HG03575 (cell line): ENCODE data around the gene HNRNPM.
"Not testable (repeated sequence)": the region's sequence is repeated elsewhere in the genome, so short reads cannot be mapped to it uniquely, and the experiment has no call there.

Source experiments
- ATAC-seq: cut with Tn5 transposase; IDR thresholded peaks from one replicate; pipeline ENCODE4 v1.9.1; 2021; ENCODE audit not compliant: unreplicated experiment, insufficient number of reproducible peaks, low FRiP score; ENCODE audit errors: extremely low read depth

The HNRNPM gene

DNA sequence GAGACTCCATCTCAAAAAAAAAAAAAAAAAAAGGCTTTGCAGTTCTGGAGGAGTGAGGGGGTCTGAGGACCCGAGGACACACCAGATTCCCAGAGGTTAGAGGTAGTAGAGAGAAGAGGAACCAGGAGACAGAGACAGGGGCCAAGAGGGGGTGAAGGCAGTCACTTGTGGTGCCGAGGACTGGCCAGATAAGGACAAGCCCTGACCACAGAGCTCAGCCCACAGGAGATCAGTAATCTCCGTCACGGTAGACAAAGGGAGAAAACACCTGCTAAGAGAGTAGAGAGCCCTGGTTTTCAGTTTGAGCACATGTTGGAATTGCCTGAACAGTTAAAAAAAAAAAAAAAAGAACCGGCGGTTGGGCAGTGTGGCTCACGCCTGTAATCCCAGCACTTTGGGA, 59.4 kb downstream of the HNRNPM start:
- no peak for ATAC-seq

DNA sequence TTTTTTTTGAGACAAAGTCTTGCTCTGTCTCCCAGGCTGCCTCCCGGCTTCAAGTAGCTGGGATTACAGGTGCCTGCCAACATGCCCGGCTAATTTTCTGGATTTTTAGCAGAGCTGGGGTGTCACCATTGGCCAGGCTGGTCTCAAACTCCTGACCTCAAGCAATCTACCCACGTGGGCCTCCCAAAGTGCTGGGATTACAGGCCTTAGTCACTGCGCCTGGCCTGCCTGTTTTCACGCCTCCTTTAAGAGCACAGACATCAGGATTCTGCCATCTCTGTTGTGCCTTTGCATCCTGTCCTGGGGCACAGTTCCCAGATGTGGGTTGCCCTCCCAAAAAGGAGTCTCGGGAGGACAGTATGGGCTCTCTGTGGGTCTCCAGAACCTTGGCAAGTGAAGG, 60.1 kb downstream of the HNRNPM start:
- no peak for ATAC-seq

DNA sequence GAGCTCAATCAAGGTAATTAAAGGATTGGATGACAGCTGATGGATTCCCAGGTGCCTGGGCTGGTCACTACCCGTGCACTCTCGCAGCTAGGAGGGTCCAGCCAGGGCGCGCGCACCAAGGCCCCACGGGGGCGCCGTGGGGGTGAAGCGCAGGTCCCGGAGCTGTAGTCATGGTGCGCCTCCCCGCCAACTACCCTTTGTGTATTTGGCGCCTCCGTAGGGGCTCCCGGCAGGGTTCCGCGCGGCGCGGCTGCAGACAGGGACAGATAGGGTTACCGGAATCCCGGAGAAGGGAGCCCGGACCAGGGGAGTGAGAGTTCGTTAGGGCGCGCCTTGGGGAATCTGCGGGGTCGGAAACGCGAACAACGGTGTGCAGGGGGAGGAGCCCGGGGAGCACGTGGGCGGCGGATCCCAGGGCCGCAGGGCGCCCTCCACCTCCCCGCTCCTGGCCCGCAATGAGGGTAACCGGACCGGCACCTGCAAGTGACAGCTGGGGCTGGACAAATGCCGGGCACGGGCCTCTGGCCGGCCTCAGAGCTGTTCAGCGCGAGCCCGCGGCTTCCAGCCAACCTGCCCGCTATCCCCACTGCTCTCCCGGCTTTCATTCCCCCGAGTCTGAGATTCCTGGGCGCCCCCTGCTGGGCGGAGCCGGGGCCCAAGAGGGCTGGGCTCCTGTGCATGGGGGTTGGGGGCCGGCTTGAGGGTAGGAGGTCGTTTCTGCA, 61.1 kb downstream of the HNRNPM start:
- no peak for ATAC-seq

DNA sequence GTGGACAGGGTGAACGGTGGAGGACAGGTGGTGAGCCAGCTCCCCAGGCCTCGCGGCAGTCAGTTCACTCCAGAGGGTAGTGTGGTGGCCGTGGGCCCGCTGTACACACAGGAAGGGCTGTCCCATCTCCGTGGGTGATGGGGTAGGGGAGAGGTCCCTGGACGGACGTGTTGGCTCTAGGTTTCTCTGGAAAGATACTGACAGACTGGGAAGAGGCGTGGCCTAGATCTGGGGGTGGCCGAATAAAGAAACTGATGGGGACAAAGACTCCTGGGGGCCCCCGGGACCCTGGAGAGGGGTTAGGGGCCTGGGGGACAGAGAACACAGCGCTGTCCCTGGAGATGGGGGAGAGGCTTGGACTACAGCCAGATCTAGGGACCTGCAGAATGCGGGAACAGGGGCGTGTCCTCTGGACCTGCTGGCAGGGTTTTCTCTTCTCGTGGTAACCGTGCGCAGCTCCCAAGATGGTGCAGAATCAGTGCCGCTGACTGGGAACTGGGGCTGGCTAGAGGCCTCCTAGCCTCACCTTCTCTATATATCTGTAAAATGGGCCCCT, 61.7 kb downstream of the HNRNPM start:
- ATAC-seq, result no peak

DNA sequence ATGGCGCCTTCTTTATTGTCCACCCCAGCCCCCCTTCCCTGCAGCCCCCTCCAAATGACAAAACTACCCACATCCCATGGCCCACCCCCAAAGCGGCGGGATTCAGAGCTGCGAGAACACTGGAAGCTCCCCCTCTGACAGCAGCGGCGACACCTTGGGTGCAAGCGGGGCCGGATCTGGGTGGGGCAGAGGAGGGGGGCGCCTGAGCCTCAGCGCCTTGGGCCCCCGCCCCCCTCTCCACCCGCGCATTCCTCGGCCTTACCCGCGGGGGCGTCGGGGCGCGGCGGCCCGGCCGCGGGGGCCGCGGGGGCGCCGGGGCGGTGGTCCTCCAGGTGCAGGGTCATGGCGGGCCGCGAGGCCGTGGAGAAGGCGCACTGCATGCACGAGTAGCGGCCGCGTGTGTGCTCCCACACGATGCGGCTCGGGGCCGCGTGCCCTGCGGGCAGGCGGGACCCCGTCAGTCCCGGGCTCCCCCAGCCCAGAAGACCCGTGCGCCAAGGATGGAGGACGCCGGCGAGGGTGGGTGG, 65.9 kb downstream of the HNRNPM start:
- no peak for ATAC-seq

DNA sequence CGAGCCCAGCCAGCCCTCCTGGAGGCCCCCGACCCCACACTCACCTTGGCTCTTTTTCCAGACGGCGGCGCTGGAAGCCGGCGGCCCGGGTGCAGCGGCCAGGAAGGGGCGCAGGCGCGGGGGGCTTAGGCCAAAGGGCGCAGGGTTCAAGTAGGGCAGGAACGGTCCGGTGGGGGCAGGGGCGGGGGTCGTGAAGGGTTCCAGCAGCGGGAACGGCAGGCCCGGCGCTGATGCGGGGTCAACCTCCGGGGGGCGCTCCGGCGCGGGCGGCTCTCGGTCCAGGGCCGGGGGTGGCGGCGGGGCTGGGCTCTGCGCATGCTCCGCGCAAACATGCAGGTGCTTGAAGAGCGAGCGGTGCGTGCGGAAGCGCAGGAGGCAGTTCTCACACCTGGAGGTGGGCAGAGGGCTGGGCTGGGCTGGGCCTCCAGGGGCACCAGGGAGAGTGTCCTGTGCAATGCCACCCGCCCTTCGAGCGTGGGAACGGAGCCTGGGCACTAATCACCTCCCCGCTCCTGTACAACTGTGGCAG, 66.9 kb downstream of the HNRNPM start:
- no peak for ATAC-seq

DNA sequence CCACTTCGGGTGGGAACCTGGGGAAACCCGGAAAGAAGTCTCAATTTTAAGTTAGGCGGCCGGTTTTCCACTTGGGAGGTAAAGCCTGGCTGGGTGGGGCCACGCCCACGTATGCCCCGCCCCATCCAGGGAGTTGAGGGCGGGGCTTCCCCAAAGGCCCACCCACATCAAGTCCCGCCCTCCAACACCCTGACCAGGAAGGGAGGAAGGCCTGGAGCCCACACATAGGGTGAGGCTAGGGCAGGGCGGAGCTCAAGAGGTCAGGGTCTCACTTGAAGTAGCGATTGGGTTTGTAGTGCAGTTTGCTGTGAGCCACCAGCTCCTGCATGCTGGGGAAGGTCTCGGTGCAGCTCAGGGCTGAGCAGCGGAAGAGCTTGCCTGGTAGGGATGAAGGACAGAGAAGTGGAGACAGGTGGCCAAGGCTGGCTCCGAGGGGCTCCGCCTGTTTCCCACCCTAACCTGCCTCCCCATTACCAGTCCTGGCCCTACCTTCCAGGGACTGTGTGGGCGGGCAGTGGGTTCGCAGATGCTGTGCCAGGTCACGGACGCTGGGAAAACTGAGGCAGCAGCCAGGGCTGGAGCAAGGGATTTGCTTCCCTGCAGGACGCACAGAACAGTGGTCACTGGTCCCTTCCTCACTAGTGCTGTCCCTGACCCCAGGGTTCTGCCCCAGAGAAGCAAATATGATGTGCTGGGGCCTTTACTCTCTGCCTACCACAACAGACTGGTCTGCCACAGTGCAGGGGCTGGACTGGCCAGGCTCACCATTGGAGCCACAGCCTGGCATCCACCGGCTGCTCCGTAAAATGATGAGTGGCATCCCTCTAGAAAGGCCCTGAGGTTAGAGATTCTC, 67.6 kb downstream of the HNRNPM start:
- no peak for ATAC-seq

DNA sequence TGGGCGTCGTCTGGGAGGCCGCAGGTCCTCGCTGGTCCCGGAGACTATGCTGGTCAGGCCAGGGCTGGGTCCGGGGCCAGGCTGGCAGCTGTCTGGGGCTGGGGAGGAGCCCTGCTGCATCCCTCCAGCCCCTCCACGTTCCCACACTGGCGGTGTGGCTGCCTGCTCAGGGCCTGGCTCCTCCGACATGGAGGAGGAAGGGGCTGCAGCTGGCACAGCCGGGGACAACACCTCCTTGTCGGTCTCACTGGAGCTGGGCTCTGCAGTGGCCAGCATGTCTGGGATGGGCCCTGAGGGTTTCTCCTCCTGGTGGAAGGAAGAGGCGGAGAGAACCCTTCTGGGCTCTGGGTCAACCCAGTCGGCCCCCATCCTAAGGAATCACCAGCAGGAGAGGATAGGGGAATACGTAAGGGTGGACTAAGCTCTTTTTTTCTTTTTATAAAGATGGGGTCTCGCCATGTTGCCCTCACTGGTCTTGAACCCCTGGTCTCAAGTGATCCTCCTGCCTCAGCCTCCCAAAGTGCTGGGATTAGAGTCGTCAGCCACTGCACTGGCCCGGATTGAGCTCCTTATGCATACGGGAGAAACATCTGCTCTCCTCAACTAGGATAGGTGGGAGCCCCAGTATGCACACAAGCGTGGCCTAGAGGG, 68.4 kb downstream of the HNRNPM start:
- no peak for ATAC-seq

DNA sequence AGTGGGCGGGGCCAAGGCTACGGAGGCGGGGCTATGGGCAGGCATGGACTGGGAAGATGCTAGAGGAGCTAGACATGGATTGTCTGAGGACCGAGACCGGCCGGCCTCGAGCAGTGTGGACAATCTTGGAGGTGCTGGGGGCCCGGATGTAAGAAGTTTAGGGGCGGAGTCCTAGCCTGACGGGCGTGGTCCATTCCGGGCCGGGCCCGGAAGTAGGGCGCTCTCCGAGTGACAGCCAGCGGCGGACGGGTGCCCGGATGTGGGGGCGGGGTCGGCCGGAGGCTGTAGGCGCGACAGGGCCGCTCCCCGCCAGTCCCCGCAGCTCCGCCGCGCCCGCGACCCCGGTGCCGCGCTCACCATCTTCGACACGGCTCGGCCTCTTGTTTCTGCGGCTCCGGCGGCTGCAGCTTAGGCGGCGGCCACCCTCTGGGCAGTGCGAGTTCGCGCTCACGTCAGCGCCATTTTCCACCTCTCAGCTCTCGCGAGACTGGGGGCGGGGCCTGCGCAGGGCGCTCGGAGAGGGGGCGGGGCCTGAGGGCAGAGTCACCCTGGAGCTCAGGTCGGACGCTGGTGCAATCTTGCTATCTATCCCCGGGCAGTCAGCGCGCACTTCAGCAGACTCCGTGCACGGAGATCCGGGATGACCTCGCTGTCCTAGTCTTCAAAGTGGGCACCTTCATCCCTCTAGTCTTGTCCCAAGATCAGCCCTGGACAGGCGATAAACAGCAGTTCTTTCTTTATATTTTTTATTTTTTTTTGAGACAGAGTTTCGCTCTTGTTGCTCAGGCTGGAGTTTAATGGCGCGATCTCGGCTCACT, 69.1 kb downstream of the HNRNPM start, which contains the start of gene ZNF414:
ZNF414 (minus strand) TSS at position 481 of the 818 bp plus-strand sequence; CDS start at position 360, 121 bp downstream.
- no peak for ATAC-seq

DNA sequence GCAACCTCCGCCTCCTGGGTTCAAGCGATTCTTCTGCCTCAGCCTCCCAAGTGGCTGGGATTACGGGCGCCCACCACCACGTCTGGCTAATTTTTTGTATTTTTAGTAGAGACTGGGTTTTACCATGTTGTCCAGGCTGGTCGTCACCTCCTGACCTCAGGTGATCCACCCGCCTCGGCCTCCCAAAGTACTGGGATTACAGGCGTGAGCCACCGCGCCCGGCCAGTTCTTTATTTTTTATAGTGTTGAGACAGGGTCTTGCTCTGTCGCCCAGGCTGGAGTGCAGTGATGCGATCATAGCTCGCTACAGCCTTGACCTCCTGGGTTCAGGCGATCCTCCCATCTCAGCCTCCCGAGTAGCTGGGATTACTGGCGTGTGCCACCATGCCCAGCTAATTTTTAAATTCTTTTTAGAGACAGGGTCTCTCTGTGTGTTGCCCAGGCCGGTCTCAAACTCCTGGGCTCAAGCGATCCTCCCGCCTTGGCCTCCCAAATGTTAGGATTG, 69.8 kb downstream of the HNRNPM start:
- not testable (repeated sequence) for ATAC-seq

DNA sequence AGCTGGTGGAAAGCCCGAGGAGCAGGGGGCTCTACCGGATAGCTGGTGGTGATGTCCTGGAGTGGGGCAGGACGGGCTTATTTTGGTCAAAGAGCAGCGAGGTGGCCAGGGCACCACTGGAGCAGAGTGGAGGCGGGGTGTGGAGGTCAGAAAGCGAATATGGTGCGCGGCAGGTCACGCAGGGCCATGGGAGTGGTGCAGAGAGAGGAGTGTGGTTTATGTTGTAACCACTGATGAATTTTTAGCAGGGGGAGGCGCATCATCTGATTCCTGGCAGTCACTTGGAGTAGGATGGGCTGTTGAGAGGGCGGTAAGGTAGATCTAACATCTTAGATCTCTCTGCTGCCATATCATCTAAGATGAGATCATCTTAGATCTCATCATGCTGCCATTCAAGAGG, 70.5 kb downstream of the HNRNPM start:
- no peak for ATAC-seq

DNA sequence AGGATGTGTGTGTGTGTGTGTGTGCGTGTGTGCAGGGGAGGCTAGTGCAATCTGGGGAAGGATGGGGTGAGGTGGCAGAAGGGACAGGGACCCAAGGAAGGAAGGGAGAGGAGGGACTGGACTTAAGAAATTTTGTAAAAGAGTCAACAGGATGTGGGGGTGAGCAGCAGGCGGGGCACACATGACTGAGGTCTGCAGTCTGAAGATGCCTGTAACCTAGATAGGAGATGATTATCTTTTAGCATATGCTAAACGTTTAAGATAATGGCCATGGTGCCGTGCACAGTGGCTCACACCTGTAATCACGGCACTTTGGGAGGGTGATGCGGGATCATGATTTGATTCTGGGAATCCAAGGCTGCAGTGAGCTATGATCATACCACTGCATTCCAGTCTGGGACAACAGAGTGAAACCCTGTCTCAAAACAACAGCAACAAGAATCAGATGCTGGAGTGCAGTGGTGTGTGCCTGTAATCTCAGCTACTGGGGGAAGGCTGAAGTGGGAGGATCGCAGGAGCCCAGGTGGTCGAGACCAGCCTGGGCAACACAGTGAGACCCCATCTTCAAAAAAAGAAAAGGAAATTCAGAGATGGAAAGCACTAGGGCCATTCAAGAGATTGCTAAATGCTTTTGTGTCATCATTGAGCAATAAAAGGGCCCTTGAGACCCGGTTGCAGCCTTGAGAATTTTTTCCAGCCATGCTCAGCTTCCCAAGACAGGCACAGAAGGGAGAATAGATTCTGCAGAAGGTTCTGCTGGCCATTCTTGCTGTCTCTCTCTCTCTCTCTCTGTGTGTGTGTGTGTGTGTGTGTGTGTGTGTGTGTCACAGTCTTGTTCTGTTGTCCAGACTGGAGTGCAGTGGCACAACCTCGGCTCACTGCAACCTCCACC, 73.0 kb downstream of the HNRNPM start:
- no peak for ATAC-seq

DNA sequence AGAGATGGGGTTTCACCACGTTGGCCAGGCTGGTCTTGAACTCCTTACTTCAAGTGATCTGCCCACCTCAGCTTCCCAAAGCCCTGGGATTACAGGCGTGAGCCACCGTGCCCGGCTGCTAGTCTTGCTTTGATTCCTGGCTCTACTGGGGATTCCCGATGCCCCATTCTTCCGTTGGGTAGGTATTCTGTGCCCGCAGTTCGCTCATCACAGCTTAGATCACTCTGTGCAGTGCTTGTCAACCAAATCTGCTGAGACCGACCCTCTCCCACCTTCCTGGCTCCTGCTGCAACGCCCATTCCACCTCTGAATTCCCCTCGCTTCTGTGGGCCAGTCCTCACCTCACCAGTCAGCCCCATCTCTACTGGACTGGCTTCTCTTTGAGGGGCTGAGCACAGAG, 73.8 kb downstream of the HNRNPM start:
- ATAC-seq, result no peak

DNA sequence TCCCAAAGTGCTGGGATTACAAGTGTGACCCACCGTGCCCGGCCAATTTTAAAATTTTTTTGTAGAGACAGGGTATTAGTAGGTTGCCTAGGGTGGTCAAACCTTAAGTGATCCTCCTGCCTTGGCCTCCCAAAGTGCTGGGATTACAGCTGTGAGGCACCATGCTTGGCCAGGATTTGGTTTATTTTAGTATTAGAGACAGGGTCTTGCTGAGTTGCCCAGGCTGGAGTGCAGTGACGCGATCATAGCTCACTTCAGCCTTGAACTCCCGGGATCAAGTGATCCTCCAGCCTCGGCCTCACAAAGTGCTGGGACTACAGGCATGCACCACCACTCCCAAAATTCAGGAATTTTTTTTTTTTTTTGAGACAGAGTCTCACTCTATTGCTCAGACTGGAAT, 74.6 kb downstream of the HNRNPM start:
- ATAC-seq, result no peak

DNA sequence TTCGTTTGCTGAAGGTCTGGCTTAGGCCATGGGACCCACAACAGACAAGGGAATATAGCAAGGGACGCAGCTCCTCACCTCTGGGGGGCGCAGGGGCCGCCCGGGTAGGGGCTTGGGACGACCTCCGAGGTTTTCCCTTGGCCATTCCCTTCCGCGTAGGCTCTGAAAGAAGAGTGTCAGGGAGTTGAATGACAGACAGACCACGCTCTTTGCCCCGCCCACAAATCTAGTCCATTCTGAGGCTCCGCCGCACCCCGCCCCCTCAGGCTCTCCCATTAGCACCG, 80.6 kb downstream of the HNRNPM start:
- ATAC-seq, result no peak

DNA sequence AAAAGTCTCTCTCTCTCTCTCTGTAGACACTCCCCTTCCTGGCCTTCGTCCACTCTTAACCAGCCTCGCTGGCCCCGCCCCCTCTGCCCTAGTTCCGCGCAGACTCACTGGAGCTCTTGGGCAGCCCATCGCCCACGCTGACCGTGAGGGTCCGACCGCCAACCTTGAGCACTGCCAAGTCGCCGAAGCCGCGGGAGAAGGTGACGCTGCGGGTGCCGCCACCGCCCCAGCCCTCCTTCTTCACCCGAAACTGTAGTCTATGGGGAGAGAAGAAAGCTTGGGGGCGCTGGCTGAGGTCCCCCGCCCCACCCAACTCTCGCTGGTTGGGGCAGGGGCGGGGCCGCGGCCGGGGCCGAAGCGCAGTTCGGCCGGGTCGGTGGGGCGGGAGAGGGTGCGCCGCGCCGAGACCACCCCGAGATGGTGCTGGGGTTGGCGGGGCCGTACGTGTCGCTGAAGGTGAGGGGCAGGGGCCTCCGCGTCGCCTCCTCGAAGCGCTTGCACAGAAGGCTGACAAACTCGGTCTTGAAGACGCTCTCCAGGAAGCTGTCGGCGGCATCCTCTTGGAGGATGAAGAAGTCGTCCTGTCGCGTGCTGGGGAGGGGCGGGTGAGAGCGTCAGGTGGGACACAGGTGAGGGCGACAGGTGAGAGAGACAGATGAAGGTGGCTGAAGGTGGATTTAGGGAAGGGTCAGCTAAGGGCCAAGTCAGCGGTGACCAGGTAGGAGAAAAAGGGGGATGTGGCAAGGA, 81.7 kb downstream of the HNRNPM start:
- no peak for ATAC-seq

DNA sequence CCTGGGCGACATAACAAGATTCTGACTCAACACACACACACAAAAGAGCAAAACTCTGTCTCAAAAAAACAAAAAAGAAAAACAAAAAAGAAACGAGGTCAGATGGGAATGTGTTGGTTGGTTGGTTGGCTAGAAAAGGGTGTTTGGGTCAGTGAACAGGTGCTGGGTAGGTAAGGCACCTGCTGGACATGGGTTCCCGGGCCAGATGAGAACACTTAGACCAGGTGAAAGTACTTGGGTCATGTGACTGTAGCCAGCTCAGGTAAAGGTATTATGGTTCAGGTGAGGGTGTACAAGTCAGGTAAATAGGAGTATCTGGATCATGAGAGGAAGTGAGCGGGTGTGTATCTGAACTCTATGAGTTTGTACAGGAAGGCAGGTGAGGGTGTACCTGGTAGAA, 83.7 kb downstream of the HNRNPM start:
- ATAC-seq, result no peak
